ENCODE data around the gene BTN1A1.
A peak's percentile ranks its signal among the peaks of the same experiment; 100 is the strongest.
"Not testable (repeated sequence)": the region's sequence is repeated elsewhere in the genome, so short reads cannot be mapped to it uniquely, and the experiment has no call there.

BTN1A1 gene

GRCh38 chr6:26500102-26500501 is at the start of gene BTN1A1:
Gene BTN1A1, plus strand, starts transcription at chr6:26500303. Its CDS starts 984 bp downstream, at chr6:26501287.
- no peak for DNase-seq

GRCh38 chr6:26452631-26453235 is 47.4 kb upstream of the BTN1A1 start:
- DNase-seq: no peak

- DNase-seq: no peak
These were observed 45.5 kb upstream of the BTN1A1 start for GRCh38 chr6:26454631-26455030.

GRCh38 chr6:26455357-26455970 is 44.6 kb upstream of the BTN1A1 start:
- DNase-seq: no peak

GRCh38 chr6:26457264-26457805 is 42.8 kb upstream of the BTN1A1 start:
- no peak for DNase-seq

- DNase-seq: peak; percentile 10 to 39 (median 25)
These were observed 42.1 kb upstream of the BTN1A1 start, which contains the start of gene BTN2A1 for GRCh38 chr6:26457806-26458688. Gene BTN2A1, plus strand, starts transcription at chr6:26457955. Its CDS starts 682 bp downstream, at chr6:26458637.

GRCh38 chr6:26459023-26459810 is 40.9 kb upstream of the BTN1A1 start:
- DNase-seq: no peak

- DNase-seq: not testable (repeated sequence)
These were observed 38.8 kb upstream of the BTN1A1 start for GRCh38 chr6:26461353-26461752.

GRCh38 chr6:26464014-26464413 is 36.1 kb upstream of the BTN1A1 start:
- DNase-seq: no peak

- no peak for DNase-seq
These were observed 35.5 kb upstream of the BTN1A1 start for GRCh38 chr6:26464416-26465131.

- no peak for DNase-seq
These were observed 34.3 kb upstream of the BTN1A1 start for GRCh38 chr6:26465776-26466175.

- no peak for DNase-seq
These were observed 31.3 kb upstream of the BTN1A1 start for GRCh38 chr6:26468829-26469228.

- no peak for DNase-seq
These were observed 29.5 kb upstream of the BTN1A1 start for GRCh38 chr6:26470643-26471042.

GRCh38 chr6:26471970-26472369 is 28.1 kb upstream of the BTN1A1 start:
- DNase-seq: no peak

- no peak for DNase-seq
These were observed 27.4 kb upstream of the BTN1A1 start for GRCh38 chr6:26472549-26473290.

GRCh38 chr6:26473429-26473757 is 26.7 kb upstream of the BTN1A1 start:
- no peak for DNase-seq

- DNase-seq: peak; percentile 31 to 57 (median 50)
These were observed 26.2 kb upstream of the BTN1A1 start for GRCh38 chr6:26473758-26474438.

GRCh38 chr6:26474439-26474881 is 25.6 kb upstream of the BTN1A1 start:
- DNase-seq: no peak

GRCh38 chr6:26475823-26476729 is 24.0 kb upstream of the BTN1A1 start:
- no peak for DNase-seq

Measured in activated CD4-positive, CD25-positive, alpha-beta regulatory T cell (primary cell).